NOMO-1 treated with dmso at 0.1 percent for 144 hours (cell line): ENCODE results near the gene SLC38A10.

Source experiments
- DNase-seq: peaks from one replicate; lab custom pipeline; 2025; ENCODE audit not compliant: unreplicated experiment; lab: John Stamatoyannopoulos, UW

Gene SLC38A10

DNA sequence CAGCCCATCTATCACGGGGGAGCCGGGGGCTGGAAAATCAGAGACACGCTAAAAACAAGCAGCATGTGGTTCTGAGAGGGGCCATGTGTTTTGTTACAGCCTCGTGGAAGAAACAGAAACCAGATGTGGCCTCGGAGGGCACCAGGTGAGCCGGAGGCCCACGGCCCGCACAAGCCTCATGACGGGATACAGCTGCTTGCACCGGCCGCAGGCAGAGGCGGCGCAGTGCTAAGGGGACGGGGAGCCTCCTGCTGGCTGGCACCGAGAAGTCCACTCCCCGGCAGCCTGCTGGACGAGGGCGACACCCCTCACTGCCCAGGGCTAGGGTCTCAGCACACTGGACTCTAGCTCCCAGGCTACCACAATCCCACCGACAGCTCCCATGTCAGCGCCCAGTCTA is 36.8 kb downstream of the SLC38A10 start:
- no peak for DNase-seq

DNA sequence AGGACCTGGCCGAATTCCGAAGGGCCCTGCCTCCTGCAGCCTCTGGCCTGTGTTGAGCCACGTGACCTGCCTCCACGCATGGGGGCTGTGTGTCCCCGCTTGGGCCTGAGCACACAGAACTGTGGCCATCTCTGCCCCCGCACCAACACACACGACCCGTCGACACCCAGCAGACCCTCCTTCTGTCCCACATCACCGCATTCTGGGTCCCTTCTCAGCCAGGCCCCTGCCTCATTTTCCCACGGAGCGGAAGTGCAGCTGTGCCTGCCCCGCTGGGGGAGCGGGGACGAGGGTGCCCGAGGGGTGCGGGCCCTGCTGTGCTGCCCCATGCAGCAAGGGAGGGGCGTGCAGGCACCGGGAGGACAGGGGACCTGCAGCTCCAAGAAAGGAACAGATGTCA is 37.6 kb downstream of the SLC38A10 start:
- DNase-seq = no peak

DNA sequence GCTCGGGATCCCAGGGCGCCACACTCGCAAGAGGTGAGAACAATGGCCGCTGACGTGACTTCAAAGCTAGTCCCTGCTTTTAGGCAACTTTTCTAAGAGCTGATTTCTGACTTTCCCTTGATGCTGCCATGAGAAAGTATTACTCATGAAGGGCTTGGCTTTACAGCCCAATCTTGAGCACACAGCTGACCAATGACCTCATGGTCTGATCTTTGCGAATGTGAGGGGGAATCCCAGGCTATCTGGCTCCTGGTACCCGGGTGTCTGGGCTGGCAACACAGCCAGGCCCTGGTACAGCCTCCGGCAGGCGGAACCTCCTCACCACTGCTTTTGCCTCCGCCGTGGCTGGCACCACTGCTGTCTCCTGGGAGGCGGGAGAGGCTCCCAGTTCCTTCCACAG is 38.5 kb downstream of the SLC38A10 start:
- no peak for DNase-seq

DNA sequence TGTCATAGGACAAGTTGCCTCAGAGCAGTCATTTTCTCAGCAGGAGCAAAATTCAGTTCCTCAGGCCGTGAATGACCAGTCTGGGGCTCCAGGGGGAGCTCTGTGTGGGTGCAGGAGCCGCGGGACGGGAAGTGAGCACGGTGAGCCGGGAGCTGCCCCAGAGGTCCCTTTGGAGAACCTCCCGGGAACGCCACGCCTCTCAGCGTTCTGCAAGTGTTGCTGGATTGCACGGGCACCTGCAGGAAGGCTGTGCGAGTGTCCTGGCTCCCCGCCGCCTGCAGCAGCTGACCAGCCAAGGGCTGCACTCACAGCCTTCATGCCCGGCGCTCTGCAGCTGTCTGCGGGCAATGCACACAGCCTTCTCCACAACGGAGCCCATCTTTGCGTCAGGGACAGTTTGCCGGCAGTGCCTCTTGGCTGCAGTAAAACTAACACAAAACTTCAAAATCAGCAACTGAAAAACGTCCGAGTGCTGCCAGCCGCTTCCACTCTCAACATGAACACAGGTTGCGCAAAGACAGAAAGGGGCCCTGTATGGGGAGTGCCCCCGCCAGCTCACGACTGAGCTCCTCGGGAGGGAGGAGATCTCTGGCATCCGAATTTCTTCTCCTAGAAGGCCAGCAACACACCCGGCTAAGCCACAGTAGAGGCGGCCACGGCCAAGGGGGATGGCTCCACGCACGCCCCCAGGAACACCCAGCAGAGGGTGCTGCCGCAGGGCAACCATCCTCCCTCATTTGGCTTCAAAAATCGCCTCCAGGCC is 40.0 kb downstream of the SLC38A10 start:
- peak; percentile 76 for DNase-seq

DNA sequence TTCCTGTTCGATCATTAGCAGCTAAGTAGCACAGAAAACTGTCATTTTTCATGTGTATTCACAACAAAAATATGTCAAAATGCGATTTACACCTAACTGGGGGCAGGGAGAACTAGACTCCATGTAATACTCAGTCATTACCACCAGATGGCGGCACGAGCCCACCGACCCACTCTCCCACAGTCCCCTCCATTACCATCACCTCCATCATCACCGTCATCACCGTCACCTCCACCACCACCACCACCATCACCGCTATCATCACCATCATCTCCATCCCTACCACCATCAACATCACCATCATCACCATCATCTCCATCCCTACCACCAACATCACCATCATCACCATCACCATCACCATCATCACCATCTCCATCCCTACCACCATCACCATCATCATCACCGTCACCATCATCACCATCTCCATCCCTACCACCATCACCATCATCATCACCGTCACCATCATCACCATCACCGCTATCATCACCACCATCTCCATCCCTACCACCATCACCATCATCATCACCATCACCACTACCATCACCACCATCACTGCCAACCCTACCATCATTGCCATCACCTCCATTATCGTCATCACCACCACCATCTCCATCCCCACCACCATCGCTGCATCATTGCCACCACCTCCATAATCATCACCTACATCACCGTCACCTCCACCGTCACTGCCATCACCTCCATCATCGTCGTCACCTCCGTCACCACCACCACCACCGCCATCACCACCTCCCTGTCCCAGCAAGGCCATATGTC is 41.6 kb downstream of the SLC38A10 start:
- peak; percentile 34 for DNase-seq

- no peak for DNase-seq
Observed at GRCh38 chr17:81252987-81253329, 42.1 kb downstream of the SLC38A10 start.

GRCh38 chr17:81252326-81252986 is 42.7 kb downstream of the SLC38A10 start:
- DNase-seq = no peak

- DNase-seq = no peak
Observed at GRCh38 chr17:81251709-81252301, 43.3 kb downstream of the SLC38A10 start.

- DNase-seq = no peak
Observed at GRCh38 chr17:81251094-81251708, 43.9 kb downstream of the SLC38A10 start.

DNA sequence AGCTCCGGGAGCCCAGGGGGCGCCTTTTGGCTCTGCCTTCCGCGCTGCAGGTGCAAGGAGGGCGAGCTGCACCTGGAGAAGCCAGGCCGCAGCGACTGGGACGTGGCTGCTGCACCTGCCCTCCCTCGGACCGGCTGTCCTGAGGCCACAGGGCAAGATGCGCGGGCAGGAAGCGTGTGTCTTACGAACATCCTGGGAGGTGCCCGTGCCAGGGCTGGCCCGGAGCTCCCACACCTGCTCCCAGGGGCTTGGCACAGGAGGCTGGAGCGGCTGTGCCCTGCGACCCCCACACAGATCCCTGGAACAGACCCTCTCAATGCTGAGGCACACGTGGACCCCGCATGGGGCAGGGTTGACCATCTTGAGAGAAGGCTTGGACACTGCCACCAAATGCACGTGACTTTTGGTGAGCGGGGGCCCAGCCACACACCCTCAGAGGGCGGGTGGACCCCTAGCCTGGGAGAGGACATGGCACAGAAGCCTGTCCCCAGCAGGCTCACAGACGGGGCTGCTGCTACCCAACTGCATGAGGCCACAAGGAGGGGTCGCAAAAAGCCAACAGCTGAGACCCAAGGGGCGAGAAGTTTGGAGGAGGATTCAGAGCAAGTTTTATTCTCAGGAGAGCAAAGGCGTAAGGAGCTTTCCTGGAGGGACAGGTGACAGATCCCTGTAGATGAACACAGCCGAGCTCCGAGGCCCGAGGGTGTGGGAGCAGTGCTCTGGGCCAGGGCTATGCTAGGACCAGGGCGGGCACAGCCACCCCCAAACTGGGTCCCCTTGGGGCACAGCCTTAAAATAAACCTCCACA is 44.6 kb downstream of the SLC38A10 start:
- DNase-seq = no peak

GRCh38 chr17:81249223-81250040 is 45.7 kb downstream of the SLC38A10 start:
- DNase-seq = no peak

DNA sequence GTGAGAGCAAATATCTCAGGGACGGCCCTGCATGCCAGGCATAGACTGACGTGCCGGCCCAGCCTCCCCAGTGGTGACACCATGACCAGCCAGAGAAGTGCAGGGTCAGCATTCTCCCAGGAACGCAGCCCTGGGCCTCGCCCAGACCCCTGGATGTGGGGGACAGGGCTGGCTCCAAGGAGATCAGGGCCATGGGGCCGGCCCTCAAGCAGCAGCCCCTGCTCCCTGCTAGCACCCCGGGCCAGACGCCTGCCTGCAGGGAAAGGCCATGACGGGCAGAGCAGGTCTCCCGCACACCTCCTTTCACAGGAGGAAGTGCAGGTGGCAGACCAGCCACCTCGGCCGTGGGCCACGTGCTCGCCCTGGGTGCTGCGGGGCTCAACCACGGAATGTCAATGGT is 46.5 kb downstream of the SLC38A10 start:
- DNase-seq = no peak

DNA sequence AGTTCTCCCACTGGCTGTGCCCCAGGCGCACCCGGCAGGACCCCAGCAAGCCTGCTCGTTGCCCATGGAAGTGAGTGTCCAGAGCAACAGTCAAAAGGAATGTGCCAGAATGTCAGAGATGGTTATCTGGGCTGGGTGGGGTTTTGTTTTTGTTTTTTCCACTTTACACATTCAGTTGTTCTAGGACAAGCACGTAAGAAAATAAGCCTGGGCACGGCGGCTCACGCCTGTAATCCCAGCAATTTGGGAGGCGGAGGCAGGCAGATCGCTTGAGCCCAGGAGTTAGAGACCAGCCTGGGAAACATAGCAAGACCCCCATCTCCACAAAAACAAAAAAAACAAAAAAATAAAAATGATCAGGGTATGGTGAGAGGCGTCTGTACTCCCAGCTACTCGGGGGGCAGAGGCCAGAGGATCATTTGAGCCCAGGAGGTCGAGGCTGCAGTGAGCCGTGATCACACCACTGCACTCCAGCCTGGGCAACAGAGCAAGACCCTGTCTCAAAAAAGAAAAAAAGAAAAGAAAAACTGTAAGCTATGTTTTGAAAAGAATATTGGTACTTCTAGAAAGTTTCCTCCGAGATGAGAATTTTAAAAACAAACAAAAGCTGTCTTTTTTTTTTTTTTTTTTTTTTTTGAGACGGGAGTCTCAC is 47.6 kb downstream of the SLC38A10 start:
- DNase-seq = no peak

- no peak for DNase-seq
Observed at GRCh38 chr17:81246679-81247338, 48.3 kb downstream of the SLC38A10 start.

GRCh38 chr17:81246343-81246670 is 48.8 kb downstream of the SLC38A10 start:
- no peak for DNase-seq

DNA sequence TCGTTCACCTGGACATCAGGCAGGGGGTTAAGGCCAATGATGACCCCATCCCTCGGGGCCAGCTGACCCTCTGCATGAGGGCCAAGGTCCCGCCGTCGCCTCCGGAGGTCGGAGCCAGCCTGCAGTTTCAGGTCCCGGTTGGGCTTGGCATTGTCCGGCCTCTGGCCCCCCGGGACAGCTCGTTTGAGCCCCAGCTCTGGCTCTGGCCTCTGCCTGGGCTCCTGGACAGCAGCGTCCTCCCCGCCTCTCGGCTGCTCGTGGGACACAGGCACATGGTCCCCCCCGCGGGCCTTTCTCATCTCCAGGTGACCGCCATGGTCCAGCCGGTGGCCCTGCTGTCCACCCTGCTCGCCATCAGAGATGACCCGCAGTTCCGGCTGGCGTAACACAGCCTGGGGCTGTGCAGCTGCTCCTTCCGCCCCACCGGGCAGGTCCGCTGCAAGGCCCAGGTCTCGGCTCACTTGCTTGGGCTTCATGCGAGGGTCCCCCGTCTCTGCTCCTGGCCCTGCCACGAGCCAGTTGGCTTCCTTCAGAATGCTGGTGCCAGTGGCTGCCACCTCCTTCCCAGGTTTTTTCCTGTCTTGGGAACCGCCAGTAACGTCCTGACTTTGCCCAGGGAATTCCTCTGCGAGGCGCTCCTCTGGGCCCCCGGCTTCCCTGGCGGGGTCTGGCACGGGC is 49.3 kb downstream of the SLC38A10 start:
- DNase-seq = no peak

DNA sequence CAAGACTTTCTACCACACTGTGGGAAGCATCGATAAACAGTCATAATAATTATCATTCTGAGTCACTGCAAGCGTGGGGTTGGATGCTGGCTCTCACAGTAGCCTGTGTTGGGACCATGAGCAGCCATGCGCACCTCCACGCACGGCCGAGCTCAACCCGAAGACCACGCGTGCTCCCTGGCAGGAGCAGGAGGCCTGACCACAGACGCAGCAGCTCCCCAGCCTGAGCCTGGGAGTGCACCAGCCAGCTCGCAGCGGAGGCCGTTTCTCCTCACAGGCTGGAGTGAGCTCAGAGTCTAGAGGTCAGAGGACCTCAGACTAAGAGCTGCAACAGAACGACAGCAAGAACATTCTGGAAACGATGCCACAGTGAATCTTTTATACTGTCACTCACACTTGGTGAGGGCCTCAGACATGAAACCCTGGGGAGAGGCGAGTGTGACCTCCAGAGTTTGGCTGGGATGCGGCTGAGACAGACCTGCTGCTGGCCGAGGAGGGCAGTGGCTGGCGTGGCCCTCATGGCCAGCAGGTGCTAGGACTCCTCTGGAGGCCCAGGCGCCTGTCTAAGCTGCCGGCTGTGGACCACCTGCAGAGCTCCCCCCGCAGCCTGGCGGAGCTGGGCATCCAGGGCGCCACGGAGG is 50.0 kb downstream of the SLC38A10 start:
- DNase-seq = no peak
